ENCODE data around the gene CHN1. TPM values are rescaled to one million over a fixed set of nuclear protein-coding genes. Genes with fewer than 3 reads are reported as not detected.

CHN1 gene
- total and polyA plus RNA-seq, 4 donors: 18.8 to 29.8 (median 24.1) TPM

DNA sequence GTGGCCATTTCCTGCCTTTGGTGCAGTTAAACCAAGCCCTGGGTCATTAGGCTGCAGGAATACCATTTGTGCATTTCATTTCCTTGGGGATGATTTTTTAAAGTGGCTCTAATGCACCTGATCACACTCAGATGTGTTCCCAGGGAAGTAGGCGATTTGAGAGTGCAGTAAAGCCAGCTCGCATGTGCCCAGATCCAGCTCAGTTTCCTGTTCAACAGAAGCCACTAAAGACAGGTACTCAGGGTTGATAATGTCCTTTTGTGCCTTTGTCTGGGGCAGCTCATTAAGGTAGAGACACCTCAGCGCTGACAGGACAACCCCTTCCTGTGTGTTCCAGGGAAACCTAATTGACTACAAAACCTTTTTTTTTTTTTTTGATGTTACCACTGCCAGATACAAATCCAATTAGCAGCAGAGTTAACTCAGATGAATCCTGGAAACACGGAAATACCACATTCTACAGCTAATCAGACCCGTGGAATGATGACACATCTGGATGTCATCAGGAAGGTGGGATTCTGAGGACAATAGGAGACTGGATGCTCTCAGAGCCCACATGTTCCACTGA, 225.7 kb downstream of the CHN1 start:
- H3K4me3 ChIP-seq (ENCODE audit: low read length in 2 of 2): no peak overlapping the region
- H3K27ac ChIP-seq (ENCODE audit: low read depth in 1 of 2, low read length in 2 of 2): no peak overlapping the region
- DNase-seq (no peak), ATAC-seq (ENCODE audit: low FRiP score) (no peak)
- intact Hi-C loops (cut with DNase I): no loop called here
- H3K4me1 ChIP-seq (ENCODE audit: control insufficient read depth in 1 of 2, insufficient read depth in 2 of 2, low read length in 2 of 2): no peaks in the 10 kb centered on the region
- 83 to 94% methylated on average over 5 of the region's 5 CpGs for WGBS, 2 donors
- H3K9me3 ChIP-seq (ENCODE audit: control insufficient read depth, low read length): no peaks in the 10 kb centered on the region
- H3K27me3 ChIP-seq (ENCODE audit: control insufficient read depth in 1 of 2, insufficient read depth in 2 of 2, low read length in 1 of 2): no peaks in the 10 kb centered on the region
- H3K36me3 ChIP-seq (ENCODE audit: control insufficient read depth in 1 of 2, insufficient read depth in 2 of 2, low read length in 1 of 2): no peaks in the 10 kb centered on the region

DNA sequence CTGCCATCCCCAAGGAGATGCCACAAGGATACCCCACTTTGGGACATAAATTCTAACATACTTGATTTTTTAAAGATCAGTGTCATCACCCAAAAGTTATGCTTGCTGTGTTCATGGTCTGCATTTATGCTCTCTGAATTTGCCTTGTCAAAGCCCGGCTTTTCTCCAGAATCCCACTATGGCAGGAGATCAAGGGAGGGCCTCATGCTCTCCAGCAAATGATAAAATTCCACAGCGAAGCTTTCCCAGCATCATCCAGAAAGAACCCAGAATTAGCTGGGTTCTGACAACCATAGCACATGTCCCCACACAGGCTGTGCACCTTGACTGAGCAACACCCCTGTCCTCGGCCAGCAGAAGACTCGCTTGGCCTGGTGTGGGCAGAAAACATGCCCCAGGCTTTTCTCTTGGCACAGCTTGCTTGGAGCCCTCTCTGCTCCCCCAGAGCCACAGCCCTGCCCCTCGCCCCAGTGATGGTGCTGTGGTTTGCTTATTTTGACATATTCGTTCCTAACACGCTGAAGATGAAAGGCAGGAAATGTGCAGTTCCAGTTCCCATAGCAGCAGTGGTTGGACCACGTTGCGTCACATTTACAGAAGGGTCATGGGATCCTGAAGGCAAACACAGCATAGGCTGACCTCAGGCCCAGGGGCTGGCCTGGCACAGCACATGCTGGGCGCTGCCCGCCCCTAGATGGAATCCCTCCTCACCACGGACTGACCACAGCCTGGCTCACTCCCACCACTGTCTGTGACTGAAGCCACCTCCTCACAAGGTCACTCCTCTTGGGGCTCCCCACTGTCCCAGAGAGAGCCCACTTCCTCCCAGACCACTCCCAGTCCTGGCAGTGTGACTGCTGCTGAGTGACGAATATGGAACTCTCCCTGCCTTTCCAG, 226.8 kb downstream of the CHN1 start:
- no peaks in the 10 kb centered on the region for H3K9me3 ChIP-seq (ENCODE audit: control insufficient read depth, low read length)
- no peak overlapping the region for H3K4me3 ChIP-seq (ENCODE audit: low read length in 2 of 2)
- DNase-seq: peak in 1 of 2 donors; percentile 76
- intact Hi-C loops (cut with DNase I): no loop called here
- peak; percentile 32 for ATAC-seq (ENCODE audit: low FRiP score)
- WGBS, 2 donors: 85 to 86% methylated on average over 13 of the region's 13 CpGs
- no peak overlapping the region for H3K27ac ChIP-seq (ENCODE audit: low read depth in 1 of 2, low read length in 2 of 2)
- no peaks in the 10 kb centered on the region for H3K4me1 ChIP-seq (ENCODE audit: control insufficient read depth in 1 of 2, insufficient read depth in 2 of 2, low read length in 2 of 2)
- H3K36me3 ChIP-seq (ENCODE audit: control insufficient read depth in 1 of 2, insufficient read depth in 2 of 2, low read length in 1 of 2): no peaks in the 10 kb centered on the region
- no peaks in the 10 kb centered on the region for H3K27me3 ChIP-seq (ENCODE audit: control insufficient read depth in 1 of 2, insufficient read depth in 2 of 2, low read length in 1 of 2)

GRCh38 chr2:174777347-174778084, 227.7 kb downstream of the CHN1 start:
- Histone ChIP-seq H3K4me3 (ENCODE audit: low read length in 2 of 2) (no peak overlapping the region), H3K27me3 (ENCODE audit: control insufficient read depth in 1 of 2, insufficient read depth in 2 of 2, low read length in 1 of 2) (no peaks in the 10 kb centered on the region), H3K27ac (ENCODE audit: low read depth in 1 of 2, low read length in 2 of 2) (no peak overlapping the region), H3K36me3 (ENCODE audit: control insufficient read depth in 1 of 2, insufficient read depth in 2 of 2, low read length in 1 of 2) (no peaks in the 10 kb centered on the region), H3K4me1 (ENCODE audit: control insufficient read depth in 1 of 2, insufficient read depth in 2 of 2, low read length in 2 of 2) (peaks cover 0 to 2% of the 10 kb centered on the region in 2 donors), H3K9me3 (ENCODE audit: control insufficient read depth, low read length) (no peaks in the 10 kb centered on the region)
- intact Hi-C loops (cut with DNase I): no loop called here
- no peak for DNase-seq
- WGBS, 2 donors: 75 to 97% methylated on average over 5 of the region's 5 CpGs
- no peak for ATAC-seq (ENCODE audit: low FRiP score)

DNA sequence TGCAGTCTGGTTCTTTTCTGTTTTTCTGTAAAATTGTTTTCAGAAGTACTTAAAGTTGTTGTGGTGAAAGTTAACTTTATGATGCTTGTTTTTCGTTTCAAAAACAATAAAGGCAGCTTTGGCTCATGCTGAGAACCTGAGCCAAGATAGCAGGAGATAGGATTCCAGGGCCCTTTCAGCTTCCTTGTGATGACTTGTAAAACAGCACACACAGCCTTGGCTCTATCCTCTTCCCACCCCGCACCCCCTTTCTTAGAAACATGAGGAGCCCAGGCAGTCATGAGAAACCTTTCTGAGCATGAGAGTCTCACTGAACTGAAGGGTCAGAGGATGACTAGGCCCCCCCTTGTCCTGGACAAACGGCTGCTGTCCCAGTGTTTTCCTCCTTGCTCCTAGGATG, 228.5 kb downstream of the CHN1 start:
- intact Hi-C loops (cut with DNase I): no loop called here
- 88 to 91% methylated on average over 3 of the region's 3 CpGs for WGBS, 2 donors
- no peak overlapping the region for H3K27ac ChIP-seq (ENCODE audit: low read depth in 1 of 2, low read length in 2 of 2)
- H3K9me3 ChIP-seq (ENCODE audit: control insufficient read depth, low read length): no peaks in the 10 kb centered on the region
- DNase-seq: no peak
- no peak overlapping the region for H3K4me3 ChIP-seq (ENCODE audit: low read length in 2 of 2)
- H3K36me3 ChIP-seq (ENCODE audit: control insufficient read depth in 1 of 2, insufficient read depth in 2 of 2, low read length in 1 of 2): no peaks in the 10 kb centered on the region
- peaks cover 0 to 2% of the 10 kb centered on the region in 2 donors for H3K4me1 ChIP-seq (ENCODE audit: control insufficient read depth in 1 of 2, insufficient read depth in 2 of 2, low read length in 2 of 2)
- no peak for ATAC-seq (ENCODE audit: low FRiP score)
- no peaks in the 10 kb centered on the region for H3K27me3 ChIP-seq (ENCODE audit: control insufficient read depth in 1 of 2, insufficient read depth in 2 of 2, low read length in 1 of 2)

DNA sequence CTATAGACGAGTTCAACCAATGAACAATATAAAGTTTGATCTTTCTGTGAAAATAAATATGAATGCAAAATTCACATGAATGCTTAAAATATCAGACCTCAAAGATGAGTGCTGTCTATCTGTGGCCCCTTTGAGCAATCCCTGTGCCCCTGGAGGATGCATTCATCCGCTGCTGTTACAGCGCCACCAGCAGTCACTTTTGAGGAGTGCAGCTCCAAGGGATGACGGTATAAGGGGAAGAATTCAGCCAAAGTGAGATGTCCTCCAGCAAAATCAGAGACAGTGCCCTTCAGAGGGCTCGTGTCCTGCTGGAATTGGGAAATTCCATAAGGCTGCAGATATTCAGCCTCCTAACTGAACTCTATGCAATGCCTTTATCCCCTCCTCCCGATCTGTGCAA, 229.0 kb downstream of the CHN1 start:
- intact Hi-C loops (cut with DNase I): no loop called here
- Histone ChIP-seq H3K9me3 (ENCODE audit: control insufficient read depth, low read length) (no peaks in the 10 kb centered on the region), H3K27me3 (ENCODE audit: control insufficient read depth in 1 of 2, insufficient read depth in 2 of 2, low read length in 1 of 2) (no peaks in the 10 kb centered on the region), H3K4me1 (ENCODE audit: control insufficient read depth in 1 of 2, insufficient read depth in 2 of 2, low read length in 2 of 2) (peaks cover 0 to 2% of the 10 kb centered on the region in 2 donors), H3K4me3 (ENCODE audit: low read length in 2 of 2) (no peak overlapping the region), H3K27ac (ENCODE audit: low read depth in 1 of 2, low read length in 2 of 2) (no peak overlapping the region), H3K36me3 (ENCODE audit: control insufficient read depth in 1 of 2, insufficient read depth in 2 of 2, low read length in 1 of 2) (no peaks in the 10 kb centered on the region)
- DNase-seq (no peak), ATAC-seq (ENCODE audit: low FRiP score) (no peak)
- WGBS, 2 donors: 82 to 86% methylated on average over 6 of the region's 6 CpGs

GRCh38 chr2:174775571-174775980, 229.6 kb downstream of the CHN1 start:
- Histone ChIP-seq H3K27me3 (ENCODE audit: control insufficient read depth in 1 of 2, insufficient read depth in 2 of 2, low read length in 1 of 2) (no peaks in the 10 kb centered on the region), H3K9me3 (ENCODE audit: control insufficient read depth, low read length) (no peaks in the 10 kb centered on the region), H3K4me3 (ENCODE audit: low read length in 2 of 2) (no peak overlapping the region), H3K4me1 (ENCODE audit: control insufficient read depth in 1 of 2, insufficient read depth in 2 of 2, low read length in 2 of 2) (peaks cover 0 to 2% of the 10 kb centered on the region in 2 donors), H3K27ac (ENCODE audit: low read depth in 1 of 2, low read length in 2 of 2) (no peak overlapping the region), H3K36me3 (ENCODE audit: control insufficient read depth in 1 of 2, insufficient read depth in 2 of 2, low read length in 1 of 2) (no peaks in the 10 kb centered on the region)
- no peak for ATAC-seq (ENCODE audit: low FRiP score)
- intact Hi-C loops (cut with DNase I): no loop called here
- no peak for DNase-seq
- 67 to 86% methylated on average over 5 of the region's 5 CpGs for WGBS, 2 donors

- no peaks in the 10 kb centered on the region for H3K27me3 ChIP-seq (ENCODE audit: control insufficient read depth in 1 of 2, insufficient read depth in 2 of 2, low read length in 1 of 2)
- WGBS, 2 donors: 93 to 96% methylated on average over 4 of the region's 4 CpGs
- ATAC-seq (ENCODE audit: low FRiP score) (no peak), DNase-seq (no peak)
- no peak overlapping the region for H3K4me3 ChIP-seq (ENCODE audit: low read length in 2 of 2)
- no peaks in the 10 kb centered on the region for H3K36me3 ChIP-seq (ENCODE audit: control insufficient read depth in 1 of 2, insufficient read depth in 2 of 2, low read length in 1 of 2)
- intact Hi-C loops (cut with DNase I): no loop called here
- peaks cover 0 to 2% of the 10 kb centered on the region in 2 donors for H3K4me1 ChIP-seq (ENCODE audit: control insufficient read depth in 1 of 2, insufficient read depth in 2 of 2, low read length in 2 of 2)
- H3K27ac ChIP-seq (ENCODE audit: low read depth in 1 of 2, low read length in 2 of 2): no peak overlapping the region
- no peaks in the 10 kb centered on the region for H3K9me3 ChIP-seq (ENCODE audit: control insufficient read depth, low read length)
Observed at GRCh38 chr2:174774886-174775285, 230.3 kb downstream of the CHN1 start.

GRCh38 chr2:174773215-174773614, 232.0 kb downstream of the CHN1 start:
- no peak overlapping the region for H3K4me3 ChIP-seq (ENCODE audit: low read length in 2 of 2)
- H3K36me3 ChIP-seq (ENCODE audit: control insufficient read depth in 1 of 2, insufficient read depth in 2 of 2, low read length in 1 of 2): no peaks in the 10 kb centered on the region
- DNase-seq (no peak), ATAC-seq (ENCODE audit: low FRiP score) (no peak)
- H3K27me3 ChIP-seq (ENCODE audit: control insufficient read depth in 1 of 2, insufficient read depth in 2 of 2, low read length in 1 of 2): no peaks in the 10 kb centered on the region
- peaks cover 0 to 2% of the 10 kb centered on the region in 2 donors for H3K4me1 ChIP-seq (ENCODE audit: control insufficient read depth in 1 of 2, insufficient read depth in 2 of 2, low read length in 2 of 2)
- no peak overlapping the region for H3K27ac ChIP-seq (ENCODE audit: low read depth in 1 of 2, low read length in 2 of 2)
- WGBS, 2 donors: 19 to 25% methylated on average over 2 of the region's 2 CpGs
- intact Hi-C loops (cut with DNase I): no loop called here
- no peaks in the 10 kb centered on the region for H3K9me3 ChIP-seq (ENCODE audit: control insufficient read depth, low read length)

All from aorta (tissue), 5 donors.